Activated T-cell treated with anti-CD3 and anti-CD28 coated beads, Interleukin-2, amount 50 U/mL, for 1 hour (primary cell): ENCODE measurements around the gene ARHGEF19.
A peak's percentile ranks its signal among the peaks of the same experiment; 100 is the strongest.
"Not testable (repeated sequence)": the region's sequence is repeated elsewhere in the genome, so short reads cannot be mapped to it uniquely, and the experiment has no call there.

Experiments used
- DNase-seq: peaks from one replicate; pipeline ENCODE4 v3.0.0-alpha.2; 2020

Gene ARHGEF19

DNA sequence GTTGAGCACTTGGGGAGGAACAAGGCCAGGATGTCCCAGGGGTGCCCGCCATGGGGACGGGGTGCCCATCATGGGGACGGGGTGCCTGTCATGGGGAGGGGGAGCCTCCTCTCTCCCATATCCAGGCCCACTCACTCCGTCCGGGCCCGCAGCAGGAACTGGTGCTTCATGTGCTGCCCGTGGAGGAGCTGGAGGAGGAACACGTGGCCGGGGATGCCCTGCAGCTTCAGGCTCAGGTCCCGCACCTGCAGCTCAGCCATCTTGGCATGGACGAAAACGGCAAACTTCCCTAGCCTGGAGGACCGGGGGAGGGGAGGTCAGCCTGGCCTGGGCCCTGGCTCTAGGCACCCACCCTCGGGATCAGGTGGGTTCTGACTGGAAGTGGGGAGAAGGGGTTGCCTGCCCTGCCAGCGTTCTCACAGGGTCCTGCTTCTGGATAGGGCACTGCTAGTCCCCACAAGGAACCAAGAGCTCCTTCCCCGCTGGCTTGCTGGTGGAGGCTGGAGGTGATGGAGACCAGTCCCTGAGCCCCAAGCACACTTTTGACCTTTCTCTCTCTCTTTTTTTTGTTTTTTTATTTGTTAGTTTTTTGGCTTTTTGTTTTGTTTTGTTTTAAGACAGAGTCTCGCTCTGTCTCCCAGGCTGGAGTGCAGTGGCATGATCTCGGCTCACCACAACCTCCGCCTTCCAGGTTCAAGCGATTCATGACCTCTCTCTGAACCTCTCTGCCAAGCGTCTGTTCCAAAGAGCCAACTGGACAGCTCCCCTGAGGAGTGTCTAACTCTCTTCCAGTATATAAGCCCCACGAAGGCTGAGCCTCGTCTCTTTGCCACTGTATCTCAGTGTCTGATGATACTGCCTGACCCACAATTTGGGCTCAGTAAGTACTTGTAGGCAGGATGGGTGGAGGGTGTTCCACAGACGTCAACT, 9.9 kb downstream of the ARHGEF19 start:
- DNase-seq: no peak

DNA sequence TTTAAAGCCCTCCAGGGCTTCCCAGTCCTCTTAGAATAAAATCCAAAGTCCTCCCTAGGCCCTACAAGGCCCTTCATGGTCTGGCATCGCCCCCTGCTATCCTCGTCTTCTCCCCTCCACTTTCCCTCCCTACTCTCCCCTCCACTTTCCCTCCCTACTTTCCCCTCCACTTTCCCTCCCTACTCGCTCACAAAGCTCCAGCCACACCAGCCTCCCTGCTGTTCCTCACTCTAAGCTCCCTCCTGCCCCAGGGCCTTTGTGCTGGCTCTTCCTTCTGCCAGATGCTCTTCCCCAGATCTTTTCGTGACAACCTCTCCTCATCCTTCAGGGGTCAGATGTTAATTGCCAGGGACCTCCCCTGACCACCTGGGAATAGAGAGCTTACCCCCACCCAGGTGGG, 12.8 kb downstream of the ARHGEF19 start:
- no peak for DNase-seq

DNA sequence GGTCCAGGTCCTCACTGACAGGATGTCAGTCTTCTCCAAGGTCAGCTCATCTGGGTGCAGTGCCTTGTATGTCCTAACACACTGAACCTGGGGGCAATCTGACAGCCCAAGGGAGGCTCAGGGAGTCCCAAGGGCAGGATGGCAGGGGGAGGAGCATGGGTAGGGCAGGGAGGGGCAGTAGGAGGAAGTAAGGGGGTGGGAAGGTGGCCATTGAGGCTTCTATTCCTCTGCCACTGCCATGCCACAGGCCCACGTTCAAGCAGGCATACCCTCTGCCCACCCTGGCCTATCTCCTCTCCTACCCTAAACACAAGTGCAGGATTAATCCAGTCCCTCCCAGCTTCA, 13.3 kb downstream of the ARHGEF19 start:
- no peak for DNase-seq

DNA sequence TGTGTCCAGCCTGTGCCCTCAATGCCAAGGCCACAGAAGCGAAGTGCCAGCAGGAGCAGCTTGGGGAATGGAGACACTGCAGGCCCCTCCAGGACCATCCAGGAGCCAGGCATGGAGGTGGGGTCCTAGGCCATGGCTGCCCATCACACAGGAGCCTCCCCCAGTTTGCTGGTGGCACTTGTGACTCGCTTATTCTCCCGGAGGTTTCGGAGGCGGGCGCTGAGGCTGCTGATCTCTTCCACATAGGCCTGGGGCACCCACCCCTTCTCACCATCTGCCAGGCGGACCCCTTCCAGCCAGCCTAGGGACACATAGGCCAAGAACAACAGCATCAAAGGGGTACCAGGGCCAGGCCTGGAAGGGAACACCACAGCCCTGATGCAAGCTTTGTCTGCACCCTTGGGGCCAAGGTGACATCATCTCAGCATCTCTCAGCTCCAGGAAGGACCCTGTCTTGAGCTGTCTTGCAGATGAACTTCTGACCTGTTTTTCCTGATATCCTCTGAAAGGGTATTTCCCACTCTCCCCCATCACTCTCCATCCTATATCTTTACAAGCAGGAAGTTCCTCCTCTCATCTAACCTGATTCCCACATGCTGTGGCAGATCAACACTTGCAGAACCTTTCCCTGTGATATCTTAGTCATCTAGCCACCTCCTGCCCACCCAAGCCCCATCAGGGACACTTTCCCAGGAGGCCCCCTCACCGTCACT, 13.9 kb downstream of the ARHGEF19 start:
- no peak for DNase-seq

DNA sequence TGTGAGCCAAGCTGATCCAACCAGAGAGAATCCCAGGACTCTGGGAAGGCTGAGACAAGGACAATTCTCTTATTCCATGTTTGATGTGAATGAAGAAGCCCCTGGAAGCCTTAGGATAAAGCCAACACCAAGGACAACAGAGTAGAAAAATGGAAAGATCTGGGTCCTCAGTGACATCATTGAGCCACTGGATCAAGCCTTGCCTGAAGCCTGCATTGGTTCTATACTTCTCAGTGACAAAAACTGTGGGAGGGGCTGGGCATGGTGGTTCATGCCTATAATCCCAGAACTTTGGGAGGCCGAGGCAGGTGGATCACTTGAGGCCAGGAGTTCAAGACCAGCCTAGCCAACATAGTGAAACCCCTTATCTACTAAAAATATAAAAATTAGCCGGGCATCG, 15.6 kb downstream of the ARHGEF19 start:
- no peak for DNase-seq

DNA sequence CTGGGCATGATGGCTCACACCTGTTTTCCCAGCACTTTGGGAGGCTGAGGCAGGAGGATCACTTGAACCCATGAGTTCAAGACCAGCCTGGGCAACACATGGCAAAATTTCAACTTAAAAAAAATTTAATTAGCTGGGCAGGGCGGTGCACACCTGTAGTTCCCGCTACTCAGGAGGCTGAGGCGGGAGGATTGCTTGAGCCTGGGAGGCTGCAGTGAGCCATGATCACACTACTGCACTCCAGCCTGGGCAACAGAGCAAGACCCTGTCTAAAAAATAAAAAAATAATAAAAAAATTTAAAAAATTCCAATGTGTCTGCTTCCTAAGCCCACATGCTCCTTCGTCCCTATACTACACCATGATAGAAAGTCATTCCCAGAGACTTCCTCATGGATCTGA, 16.3 kb downstream of the ARHGEF19 start:
- not testable (repeated sequence) for DNase-seq

DNA sequence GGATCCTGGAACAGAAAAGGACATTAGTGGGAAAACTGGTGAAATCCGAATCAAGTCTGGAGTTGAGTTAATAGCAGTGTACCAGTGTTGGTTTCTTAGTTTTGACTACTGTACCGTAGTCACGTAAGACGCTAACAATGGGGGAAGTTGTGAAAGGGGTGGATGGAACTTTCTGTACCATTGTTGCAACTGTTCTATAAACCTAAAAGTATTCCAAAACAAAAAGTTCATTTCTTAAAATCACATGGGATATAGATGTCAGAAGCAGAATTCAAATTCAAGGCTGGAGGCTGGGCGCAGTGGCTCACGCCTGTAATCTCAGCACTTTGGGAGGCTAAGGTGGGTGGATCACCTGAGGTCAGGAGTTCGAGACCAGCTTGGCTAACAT, 16.9 kb downstream of the ARHGEF19 start:
- no peak for DNase-seq

DNA sequence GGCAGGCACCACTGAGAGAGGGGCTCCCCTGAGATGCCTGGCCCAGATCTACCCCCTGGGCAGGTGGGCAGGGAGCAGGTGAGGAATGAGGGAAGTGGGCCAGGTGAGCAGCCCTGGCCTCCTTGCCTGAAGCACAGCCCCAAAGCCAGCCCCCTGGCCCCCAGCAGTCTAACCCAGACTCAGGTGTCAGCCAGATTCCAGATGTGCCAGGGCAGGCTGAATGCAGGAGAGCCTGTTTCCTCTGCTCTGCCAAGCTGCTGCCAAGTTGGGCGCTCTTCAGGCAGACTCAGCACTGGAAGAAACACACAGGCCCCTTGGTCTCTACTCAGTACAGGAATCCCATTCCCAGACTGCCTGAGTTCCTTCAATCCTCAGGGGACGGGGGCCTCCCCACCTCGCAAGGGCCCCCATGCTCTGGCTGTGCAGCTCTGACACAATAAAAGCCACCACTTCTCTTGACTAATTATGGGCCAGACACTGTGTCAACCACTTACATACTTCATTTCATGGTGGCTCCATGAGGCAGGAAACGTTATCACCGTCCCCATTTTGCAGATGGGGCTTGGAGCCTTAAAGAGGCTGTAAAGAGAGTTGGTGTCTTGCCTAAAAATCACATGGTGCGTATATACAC, 20.4 kb downstream of the ARHGEF19 start:
- no peak for DNase-seq

DNA sequence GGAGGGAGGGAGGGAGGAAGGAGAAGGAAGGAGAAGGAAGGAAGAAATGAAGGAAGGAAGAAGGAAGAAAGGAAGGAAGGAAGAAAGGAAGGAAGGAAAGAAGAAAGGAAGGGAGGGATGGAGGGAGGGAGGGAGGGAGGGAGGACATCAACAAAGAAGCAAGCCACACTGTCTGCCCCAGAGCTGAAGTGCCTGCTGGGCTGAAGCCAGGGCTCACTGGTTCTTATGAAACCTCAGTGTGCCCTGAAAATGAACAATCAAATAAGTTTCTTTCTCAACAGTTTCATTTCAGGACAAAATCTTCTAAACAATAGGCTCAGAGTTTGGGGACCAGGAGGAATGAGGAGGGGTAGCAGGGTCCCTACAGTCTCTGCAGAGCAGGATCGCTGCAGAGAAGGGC, 21.1 kb downstream of the ARHGEF19 start:
- DNase-seq: no peak

DNA sequence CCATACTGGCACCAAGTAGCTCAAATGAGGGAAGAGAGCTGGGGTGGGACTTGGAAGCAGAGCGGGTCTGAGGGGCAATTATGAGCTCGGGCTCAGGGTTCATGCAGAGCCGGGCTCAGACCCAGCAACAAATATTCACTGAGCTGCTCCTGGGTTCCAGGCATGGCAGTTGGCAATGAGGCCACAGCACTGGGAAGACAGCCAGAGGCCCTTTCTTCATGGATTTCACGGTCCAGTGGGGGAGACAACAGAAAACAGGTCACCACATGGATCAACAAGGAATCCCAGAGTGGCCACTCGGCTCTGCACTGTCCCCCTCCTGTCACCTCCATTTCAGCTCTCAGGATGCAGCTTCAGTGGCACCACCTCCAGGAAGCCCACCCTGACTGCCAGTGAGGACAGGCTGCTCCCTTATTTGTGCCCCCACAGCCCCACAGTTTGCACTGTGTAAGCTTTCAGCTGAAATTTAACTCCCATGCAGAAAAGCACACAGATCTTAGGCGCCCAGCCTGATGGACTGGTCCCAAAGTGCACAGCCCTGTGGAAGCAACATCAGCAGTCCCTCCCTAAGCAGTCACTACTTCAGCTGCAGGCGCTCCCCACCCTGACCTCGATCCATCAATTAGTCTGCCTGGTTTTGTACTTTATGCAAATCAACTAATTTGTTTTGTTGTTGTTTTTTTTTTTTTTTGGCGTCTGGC, 22.4 kb downstream of the ARHGEF19 start:
- no peak for DNase-seq

DNA sequence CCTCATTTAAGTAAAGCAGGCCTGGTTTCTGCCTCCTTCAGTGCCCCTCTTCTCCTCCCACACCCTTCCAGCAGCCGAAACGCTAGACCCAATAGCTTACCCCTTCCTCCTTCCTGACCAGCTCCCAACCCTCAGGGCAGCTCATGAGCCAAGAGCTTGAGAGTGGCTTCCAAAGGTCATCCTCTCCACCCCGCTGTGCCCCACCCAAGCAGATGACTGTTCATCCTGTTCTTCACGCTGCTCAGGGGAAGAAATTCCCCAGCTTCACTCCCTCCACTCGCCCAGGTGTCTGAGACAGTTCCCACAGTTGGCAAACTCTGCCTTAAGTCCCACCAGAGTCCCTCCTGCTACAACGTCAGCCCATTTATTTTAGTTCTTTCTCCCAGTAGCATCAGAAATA, 23.4 kb downstream of the ARHGEF19 start:
- DNase-seq: no peak

DNA sequence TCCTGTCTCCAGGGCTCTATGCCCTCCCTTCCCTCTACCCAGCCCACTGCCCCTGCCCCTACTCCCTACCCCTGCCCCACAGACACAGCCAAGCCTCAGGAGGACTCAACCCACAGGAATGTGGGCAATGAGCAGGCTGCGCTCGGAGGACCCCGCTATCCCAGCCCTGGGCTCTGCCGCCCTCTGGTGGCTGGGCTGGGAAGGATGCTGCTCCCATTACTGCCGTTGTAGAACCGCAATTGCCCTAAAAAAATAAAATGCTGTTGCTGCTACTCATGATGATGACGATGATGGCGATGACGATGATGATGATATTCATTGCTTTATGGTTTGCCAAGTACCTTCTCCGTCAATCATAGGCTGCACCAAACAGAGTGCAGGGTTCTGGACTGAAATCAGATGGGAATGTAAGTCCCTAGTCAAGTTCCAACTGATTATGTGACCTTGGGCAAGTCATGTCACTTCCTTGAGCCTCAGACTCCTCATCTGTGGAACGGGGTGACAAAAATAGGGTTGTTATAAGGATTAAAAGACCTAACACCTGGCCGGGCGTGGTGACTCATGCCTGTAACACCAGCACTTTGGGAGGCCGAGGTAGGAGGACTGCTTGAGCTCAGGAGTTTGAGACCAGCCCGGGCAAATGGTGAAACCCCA, 24.6 kb downstream of the ARHGEF19 start:
- peak; percentile 84 for DNase-seq

DNA sequence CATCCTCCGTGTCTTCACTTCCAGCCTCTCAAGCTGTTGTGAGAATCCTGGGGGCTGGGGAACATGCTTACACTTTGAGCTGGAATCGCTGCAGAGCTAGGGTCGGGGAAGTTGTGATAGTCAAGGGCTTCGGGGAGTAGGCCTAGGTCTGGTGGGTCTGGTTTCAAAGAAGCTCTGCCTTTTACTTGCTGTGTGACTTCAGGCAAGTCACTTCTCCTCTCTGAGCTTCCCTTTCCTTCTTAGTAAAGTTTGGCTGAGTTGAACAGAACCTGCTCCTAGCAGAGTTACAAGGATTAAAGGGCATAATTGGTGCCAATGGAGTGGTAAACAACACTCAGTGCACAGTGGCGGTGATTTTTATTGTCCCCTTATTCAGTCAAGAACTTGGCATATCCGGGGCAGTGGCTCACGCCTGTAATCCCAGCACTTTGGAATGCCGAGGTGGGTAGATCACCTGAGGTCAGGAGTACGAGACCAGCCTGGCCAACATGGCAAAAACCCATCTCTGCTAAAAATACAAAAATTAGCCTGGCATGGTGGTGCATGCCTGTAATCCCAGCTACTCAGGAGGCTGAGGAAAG, 25.7 kb downstream of the ARHGEF19 start:
- no peak for DNase-seq

DNA sequence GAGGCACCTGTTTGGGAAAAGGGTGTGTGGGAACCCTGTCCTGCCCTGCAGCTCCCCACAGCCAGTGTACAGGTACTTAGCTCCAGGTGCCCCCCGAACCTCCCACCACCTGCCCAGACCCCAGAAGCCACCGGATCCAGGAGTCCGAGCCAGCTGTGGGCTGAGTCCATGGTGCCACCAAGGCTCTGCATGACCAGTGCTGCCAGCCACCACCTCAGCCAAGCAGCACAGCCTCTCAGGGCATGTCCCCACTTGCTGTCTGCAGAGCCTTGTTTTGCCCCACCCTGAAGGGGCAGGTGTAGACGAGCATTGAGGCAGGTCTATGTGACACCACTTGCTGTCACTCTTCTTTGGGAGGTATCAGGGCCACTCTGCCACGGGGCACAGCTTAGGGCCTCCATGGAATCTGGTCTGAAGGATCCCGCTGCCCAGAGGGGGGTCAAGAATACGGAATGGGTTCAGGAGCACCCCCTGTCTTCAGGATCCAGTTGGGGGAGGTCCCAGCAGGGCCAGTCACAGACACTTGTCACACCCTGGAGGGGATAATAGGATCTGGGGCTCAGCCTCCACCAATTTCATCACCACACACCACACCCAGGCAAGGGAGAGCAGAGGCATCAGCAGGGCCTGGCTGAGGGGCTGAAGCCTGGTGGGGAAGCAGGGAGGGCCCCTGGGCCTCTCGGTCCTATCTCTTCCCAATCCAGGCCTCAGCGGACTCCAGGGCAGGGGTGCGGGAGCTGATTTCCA, 27.7 kb downstream of the ARHGEF19 start:
- DNase-seq: no peak

DNA sequence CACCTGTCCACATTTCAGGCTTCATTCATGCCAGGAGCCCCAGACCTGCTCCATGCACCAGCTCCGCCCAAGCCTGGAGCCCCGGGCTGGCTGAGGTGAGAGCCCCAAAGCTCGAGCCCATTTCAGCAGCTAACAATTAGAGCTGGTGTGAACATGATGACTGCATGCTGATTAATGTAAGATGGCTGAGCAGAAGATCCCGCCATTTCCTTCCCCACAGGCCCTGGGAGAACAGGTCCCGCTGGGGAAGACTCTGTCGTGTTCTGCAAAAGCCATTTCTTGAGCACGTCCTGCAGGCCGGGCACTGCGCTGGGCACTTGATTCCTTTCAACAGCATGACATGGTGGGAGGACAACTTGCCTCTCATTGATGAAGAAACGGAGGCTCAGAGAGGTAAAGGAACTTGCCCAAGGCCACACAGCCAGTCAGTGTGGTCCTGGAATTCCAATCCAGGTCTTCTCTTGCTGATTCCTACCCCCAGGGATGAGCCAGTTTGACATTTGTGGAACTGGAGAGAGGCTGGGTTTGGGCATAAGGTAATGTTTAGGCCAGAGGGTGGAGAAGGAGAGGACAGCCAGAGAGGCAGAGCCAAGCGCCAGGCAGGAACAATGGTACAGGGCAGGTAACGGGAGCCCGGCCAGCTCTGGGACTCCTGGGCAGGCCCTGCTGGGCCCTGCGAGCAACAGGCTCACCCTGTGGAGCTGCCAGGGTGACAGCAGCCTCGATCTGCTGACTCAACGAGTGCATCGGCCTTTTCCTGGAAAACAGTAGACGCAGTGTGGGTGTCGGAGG, 28.5 kb downstream of the ARHGEF19 start:
- no peak for DNase-seq

DNA sequence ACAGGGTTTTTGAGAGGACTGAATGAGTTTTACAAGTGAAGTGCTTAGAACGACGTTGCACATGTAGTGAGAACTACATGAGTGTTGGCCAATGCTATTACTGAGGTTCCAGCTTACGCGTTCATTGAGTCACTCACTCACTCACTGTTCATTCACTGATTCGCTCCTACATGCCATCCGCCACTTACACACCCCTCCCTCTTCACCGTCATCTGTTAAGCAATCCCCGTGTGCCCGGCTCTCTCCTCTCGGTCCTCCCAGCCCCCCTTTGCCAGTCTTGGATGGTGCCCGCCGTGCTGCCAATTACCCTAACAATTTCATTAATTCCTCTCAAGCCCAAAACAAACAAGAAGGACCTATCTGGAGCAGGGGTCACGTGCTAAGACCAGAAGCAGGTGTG, 29.3 kb downstream of the ARHGEF19 start:
- no peak for DNase-seq

DNA sequence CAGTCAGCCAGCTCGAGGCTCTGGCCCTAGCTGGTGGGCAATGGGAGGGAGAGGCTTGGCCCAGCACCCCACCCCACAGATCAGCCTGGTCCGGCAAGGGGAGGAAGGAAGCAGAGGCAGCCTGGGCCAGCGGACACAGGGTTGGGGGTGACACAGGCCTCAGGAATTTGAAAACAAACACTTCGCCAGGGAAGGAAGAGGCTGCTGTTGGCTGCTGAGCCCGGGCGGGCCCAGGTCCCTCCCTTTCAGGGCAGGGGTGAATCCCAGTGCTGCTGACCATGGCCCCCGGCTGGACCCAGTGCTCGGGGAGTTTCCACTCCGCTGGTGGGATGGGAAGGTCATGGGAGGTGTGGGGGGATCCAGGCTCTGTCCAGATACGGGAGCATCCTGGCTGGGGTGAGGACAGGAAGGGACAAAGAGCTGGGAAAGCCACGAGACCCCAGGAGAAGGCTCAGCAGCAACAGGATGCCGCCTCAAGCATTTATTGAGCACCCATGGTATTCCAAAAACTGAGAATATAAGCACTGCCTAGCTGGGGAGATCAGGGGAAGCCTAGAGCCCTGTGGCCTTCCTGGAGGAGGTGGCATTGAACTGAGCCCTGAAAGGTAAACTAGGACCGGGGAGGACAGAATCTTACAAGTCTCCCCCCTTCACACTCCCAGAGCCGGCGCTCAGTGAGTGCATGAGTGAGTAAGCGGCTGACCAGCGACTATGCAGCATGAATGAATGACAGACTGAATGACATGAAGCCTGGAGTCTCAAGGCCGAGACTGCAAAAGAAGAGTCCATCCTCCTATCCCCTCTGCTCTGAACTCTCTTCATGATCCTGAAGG, 30.3 kb downstream of the ARHGEF19 start:
- DNase-seq: no peak

DNA sequence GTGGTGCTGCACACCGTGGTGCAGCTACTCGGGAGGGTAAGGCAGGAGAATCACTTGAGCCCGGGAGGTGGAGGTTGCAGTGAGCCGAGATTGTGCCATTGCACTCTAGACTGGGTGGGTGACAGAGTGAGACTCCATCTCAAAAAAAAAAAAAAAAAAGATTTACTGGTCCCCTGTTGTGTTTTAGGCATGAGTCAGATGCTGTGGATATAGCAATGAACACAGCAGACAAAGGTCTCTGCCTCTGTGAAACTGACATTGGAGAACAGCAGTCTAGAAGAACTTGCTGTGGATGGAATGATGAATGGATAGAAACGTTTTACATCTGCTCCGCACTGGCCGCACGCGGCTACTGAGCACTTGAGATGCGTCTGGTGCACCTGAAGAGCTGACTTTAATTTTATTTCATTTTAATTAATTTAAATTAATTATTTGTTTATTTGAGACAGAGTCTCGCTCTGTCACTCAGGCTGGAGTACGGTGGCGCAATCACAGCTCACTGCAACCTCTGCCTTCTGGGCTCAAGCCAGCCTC, 32.1 kb downstream of the ARHGEF19 start:
- no peak for DNase-seq
